ENCODE results near the gene CCDC178. TPM values are rescaled to one million over a fixed set of nuclear protein-coding genes. Genes with fewer than 3 reads are reported as not detected.
A peak's percentile ranks its signal among the peaks of the same experiment; 100 is the strongest.

Gene CCDC178
- total RNA-seq, 2 donors from 2014 or later, result 3.2 to 5.9 TPM

GRCh38 chr18:32930695-32931301, 509.7 kb downstream of the CCDC178 start:
- WGBS, result 52% methylated on average over 6 of the region's 6 CpGs
- Histone ChIP-seq H3K27ac (no peak overlapping the region), H3K36me3 (no peaks in the 10 kb centered on the region), H3K4me3 (no peak overlapping the region), H3K27me3 (replicated peaks; ENCODE audit: insufficient read depth) (no peaks in the 10 kb centered on the region), H3K4me1 (replicated peaks) (no peaks in the 10 kb centered on the region), H3K9me3 (no peaks in the 10 kb centered on the region)
- intact Hi-C loops (cut with DNase I), result no loop called here
- no peak for TF ChIP-seq POLR2A (IDR thresholded peaks at IDR 0.05)
- TF ChIP-seq CTCF (IDR thresholded peaks at IDR 0.05), result peak in 3 of 4 experiments; percentile 27 to 43 (median 33)
- no peak for DNase-seq (ENCODE audit: low spot score)

DNA sequence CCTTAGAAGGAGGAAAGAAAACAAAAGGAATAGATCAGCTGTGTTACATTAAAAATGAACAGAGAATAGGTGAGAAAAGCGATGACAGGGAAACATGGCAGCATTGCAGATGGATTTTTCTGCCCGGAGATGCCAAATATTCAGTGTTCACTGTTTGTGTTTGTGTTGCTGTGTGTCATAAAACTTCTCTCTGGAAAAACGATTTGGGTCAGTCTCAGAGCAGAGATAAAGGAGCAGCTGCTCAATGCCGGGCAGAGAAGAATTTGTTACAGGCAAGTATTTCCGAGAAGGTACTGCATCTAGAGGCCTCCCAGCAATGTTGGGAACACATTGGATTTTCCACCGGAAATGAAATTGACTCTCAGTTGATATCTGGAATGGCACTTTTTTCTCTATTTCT, 511.3 kb downstream of the CCDC178 start:
- Histone ChIP-seq H3K9me3 (no peaks in the 10 kb centered on the region), H3K36me3 (no peaks in the 10 kb centered on the region), H3K4me3 (no peak overlapping the region), H3K27ac (no peak overlapping the region), H3K27me3 (replicated peaks; ENCODE audit: insufficient read depth) (no peaks in the 10 kb centered on the region), H3K4me1 (replicated peaks) (no peaks in the 10 kb centered on the region)
- intact Hi-C loops (cut with DNase I), result no loop called here
- 58% methylated on average over 6 of the region's 6 CpGs for WGBS
- DNase-seq (ENCODE audit: low spot score), result no peak
- TF ChIP-seq CTCF (IDR thresholded peaks at IDR 0.05), result no peak
- no peak for TF ChIP-seq POLR2AphosphoS5 (IDR thresholded peaks at IDR 0.05)
- TF ChIP-seq POLR2A (IDR thresholded peaks at IDR 0.05), result no peak

GRCh38 chr18:32922951-32923430, 517.5 kb downstream of the CCDC178 start:
- no peak overlapping the region for H3K27ac ChIP-seq
- TF ChIP-seq POLR2A (IDR thresholded peaks at IDR 0.05) (no peak), POLR2AphosphoS5 (IDR thresholded peaks at IDR 0.05) (no peak), CTCF (IDR thresholded peaks at IDR 0.05) (no peak)
- no peaks in the 10 kb centered on the region for H3K9me3 ChIP-seq
- intact Hi-C loops (cut with DNase I), result no loop called here
- DNase-seq (ENCODE audit: low spot score), result no peak
- H3K27me3 ChIP-seq (replicated peaks; ENCODE audit: insufficient read depth), result no peaks in the 10 kb centered on the region
- H3K4me3 ChIP-seq, result no peak overlapping the region
- WGBS, result 56% methylated on average over 2 of the region's 2 CpGs
- no peaks in the 10 kb centered on the region for H3K4me1 ChIP-seq (replicated peaks)
- no peaks in the 10 kb centered on the region for H3K36me3 ChIP-seq

DNA sequence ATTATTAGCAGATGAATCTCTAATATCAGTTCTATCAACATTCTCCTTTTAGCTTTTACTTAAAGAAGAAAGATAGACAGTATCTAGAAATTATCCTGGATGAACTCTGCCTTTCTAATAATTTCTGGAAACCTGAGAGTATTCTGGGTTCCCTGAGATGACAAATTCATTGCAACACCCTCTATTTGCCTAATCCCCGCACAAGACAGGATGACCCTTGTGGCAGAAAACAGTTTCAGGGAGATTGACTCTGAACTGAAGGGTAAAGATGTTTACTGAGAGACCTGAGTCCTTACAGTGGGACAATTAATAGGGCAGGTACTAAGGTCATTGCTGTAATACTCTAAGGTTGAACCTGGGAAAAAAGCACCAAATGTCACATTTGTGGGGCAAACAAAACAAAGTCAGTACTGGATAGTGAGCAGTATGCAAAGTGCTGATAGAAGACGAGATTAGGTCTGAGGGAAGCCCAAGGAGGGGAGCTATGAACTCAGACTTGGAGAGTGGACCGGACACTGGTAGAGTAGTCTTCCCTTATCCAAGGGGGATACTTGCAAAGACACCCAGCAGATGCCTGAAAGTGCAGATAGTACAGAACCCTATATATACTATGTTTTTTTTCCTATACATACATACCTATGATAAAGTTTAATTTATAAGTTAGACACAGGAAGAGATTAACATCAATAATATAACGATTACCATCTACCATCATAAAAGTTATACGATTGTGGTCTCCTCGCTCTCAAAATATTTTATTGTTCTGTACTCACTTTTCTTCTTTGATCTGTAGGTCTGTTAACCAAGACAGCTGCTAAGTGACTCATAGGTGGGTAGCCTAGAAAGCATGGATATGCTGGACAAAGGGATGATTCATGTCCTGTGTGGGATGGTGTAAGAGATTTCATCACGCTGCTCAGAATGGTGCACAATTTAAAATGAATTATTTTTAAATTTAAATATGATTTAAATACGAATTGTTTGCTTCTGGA, 519.4 kb downstream of the CCDC178 start:
- intact Hi-C loops (cut with DNase I), result no loop called here
- Histone ChIP-seq H3K27me3 (replicated peaks; ENCODE audit: insufficient read depth) (no peaks in the 10 kb centered on the region), H3K27ac (no peak overlapping the region), H3K9me3 (no peaks in the 10 kb centered on the region), H3K4me3 (no peak overlapping the region), H3K36me3 (no peaks in the 10 kb centered on the region), H3K4me1 (replicated peaks) (no peaks in the 10 kb centered on the region)
- TF ChIP-seq POLR2AphosphoS5 (IDR thresholded peaks at IDR 0.05) (no peak), POLR2A (IDR thresholded peaks at IDR 0.05) (no peak), CTCF (IDR thresholded peaks at IDR 0.05) (no peak)
- WGBS, result 32% methylated on average over 8 of the region's 8 CpGs
- no peak for DNase-seq (ENCODE audit: low spot score)

All from prostate gland (tissue), 2 donors.